ENCODE measurements around the gene NPIPB9.
"Not testable (repeated sequence)": the region's sequence is repeated elsewhere in the genome, so short reads cannot be mapped to it uniquely, and the experiment has no call there.

GRCh38 chr16:28751487-28751886, at the start of gene NPIPB9:
- TF ChIP-seq CTCF (conservative IDR thresholded peaks at IDR 0.05; ENCODE audit: low read depth in 2 of 2); POLR2AphosphoS5 (IDR thresholded peaks at IDR 0.05; ENCODE audit: low read depth); EZH2 (IDR thresholded peaks at IDR 0.05; ENCODE audit: low read depth, unreplicated experiment); EZH2phosphoT487 (IDR thresholded peaks at IDR 0.05; ENCODE audit: unreplicated experiment); REST (IDR thresholded peaks at IDR 0.05; ENCODE audit: unreplicated experiment); ZNF462 (CRISPR knock-in tag; IDR thresholded peaks at IDR 0.05); STAT1 (IDR thresholded peaks at IDR 0.05; ENCODE audit: unreplicated experiment); CREB1 (CRISPR knock-in tag; IDR thresholded peaks at IDR 0.05; ENCODE audit: low read depth); JUNB (IDR thresholded peaks at IDR 0.05; ENCODE audit: unreplicated experiment); ZNF114 (CRISPR knock-in tag; IDR thresholded peaks at IDR 0.05); ETS1 (IDR thresholded peaks at IDR 0.05); ZNF331 (CRISPR knock-in tag; IDR thresholded peaks at IDR 0.05; ENCODE audit: low read depth): not testable (repeated sequence)

Measured in GM23338 (cell line).